Measurements from ENCODE around the gene PHACTR3.

DNA sequence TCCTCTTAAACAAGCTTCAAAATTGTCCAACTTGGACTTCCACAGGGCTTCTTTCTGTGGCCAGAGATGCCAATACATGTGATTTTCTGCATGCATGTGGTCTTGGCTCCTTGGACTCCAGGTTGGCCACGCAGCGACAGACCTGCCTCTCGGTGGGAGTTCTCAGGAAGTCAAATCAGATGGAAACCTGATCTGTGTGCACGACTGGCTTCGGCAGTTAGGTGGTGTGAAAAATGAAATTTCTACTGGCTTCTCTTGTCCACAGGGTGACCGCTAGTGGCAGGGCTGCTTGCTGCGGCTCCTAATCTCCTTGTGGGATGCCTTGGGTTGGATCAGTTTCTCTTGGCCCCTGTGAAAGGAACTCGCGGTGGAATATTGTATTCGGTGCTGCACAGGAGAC is 57.3 kb downstream of the PHACTR3 start:
- TF ChIP-seq POLR2A (IDR thresholded peaks at IDR 0.05) = no peak
- TF ChIP-seq, protein P1, sequence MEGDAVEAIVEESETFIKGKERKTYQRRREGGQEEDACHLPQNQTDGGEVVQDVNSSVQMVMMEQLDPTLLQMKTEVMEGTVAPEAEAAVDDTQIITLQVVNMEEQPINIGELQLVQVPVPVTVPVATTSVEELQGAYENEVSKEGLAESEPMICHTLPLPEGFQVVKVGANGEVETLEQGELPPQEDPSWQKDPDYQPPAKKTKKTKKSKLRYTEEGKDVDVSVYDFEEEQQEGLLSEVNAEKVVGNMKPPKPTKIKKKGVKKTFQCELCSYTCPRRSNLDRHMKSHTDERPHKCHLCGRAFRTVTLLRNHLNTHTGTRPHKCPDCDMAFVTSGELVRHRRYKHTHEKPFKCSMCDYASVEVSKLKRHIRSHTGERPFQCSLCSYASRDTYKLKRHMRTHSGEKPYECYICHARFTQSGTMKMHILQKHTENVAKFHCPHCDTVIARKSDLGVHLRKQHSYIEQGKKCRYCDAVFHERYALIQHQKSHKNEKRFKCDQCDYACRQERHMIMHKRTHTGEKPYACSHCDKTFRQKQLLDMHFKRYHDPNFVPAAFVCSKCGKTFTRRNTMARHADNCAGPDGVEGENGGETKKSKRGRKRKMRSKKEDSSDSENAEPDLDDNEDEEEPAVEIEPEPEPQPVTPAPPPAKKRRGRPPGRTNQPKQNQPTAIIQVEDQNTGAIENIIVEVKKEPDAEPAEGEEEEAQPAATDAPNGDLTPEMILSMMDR (IDR thresholded peaks at IDR 0.05) = no peak
